ENCODE results near the gene KCNK17. TPM values are rescaled to one million over a fixed set of nuclear protein-coding genes. Genes with fewer than 3 reads are reported as not detected.
"Not testable (repeated sequence)": the region's sequence is repeated elsewhere in the genome, so short reads cannot be mapped to it uniquely, and the experiment has no call there.

Gene KCNK17
- total RNA-seq, 4 donors from 2014 or later, result 0.79 to 2.3 (median 1.3) TPM; not detected in 1

- TF ChIP-seq CTCF (IDR thresholded peaks at IDR 0.05) (no peak), POLR2A (IDR thresholded peaks at IDR 0.05) (no peak)
- H3K36me3 ChIP-seq, result no peaks in the 10 kb centered on the region
- intact Hi-C loops (cut with DNase I; ENCODE audit: low total_unique reads), result no loop called here
- no peaks in the 10 kb centered on the region for H3K4me1 ChIP-seq
- no peaks in the 10 kb centered on the region for H3K27me3 ChIP-seq
- no peak overlapping the region for H3K27ac ChIP-seq
- no peak for DNase-seq
- H3K9me3 ChIP-seq, result no peaks in the 10 kb centered on the region
- H3K4me3 ChIP-seq, result no peak overlapping the region
Observed at GRCh38 chr6:39294899-39295298, 19.3 kb downstream of the KCNK17 start.

GRCh38 chr6:39294133-39294532 lies 20.1 kb downstream of the KCNK17 start:
- no peak for DNase-seq
- no peaks in the 10 kb centered on the region for H3K9me3 ChIP-seq
- no peaks in the 10 kb centered on the region for H3K27me3 ChIP-seq
- H3K4me1 ChIP-seq, result no peaks in the 10 kb centered on the region
- TF ChIP-seq CTCF (IDR thresholded peaks at IDR 0.05), result no peak
- H3K4me3 ChIP-seq, result no peak overlapping the region
- no peaks in the 10 kb centered on the region for H3K36me3 ChIP-seq
- H3K27ac ChIP-seq, result no peak overlapping the region
- intact Hi-C loops (cut with DNase I; ENCODE audit: low total_unique reads), result no loop called here

- TF ChIP-seq POLR2A (IDR thresholded peaks at IDR 0.05) (no peak), CTCF (IDR thresholded peaks at IDR 0.05) (no peak)
- no peaks in the 10 kb centered on the region for H3K9me3 ChIP-seq
- intact Hi-C loops (cut with DNase I; ENCODE audit: low total_unique reads), result no loop called here
- H3K4me3 ChIP-seq, result no peak overlapping the region
- H3K27me3 ChIP-seq, result no peaks in the 10 kb centered on the region
- no peak for DNase-seq
- H3K27ac ChIP-seq, result no peak overlapping the region
- no peaks in the 10 kb centered on the region for H3K4me1 ChIP-seq
- H3K36me3 ChIP-seq, result no peaks in the 10 kb centered on the region
Observed at GRCh38 chr6:39292637-39293036, 21.6 kb downstream of the KCNK17 start.

GRCh38 chr6:39289490-39289889 lies 24.7 kb downstream of the KCNK17 start:
- TF ChIP-seq POLR2A (IDR thresholded peaks at IDR 0.05) (no peak), CTCF (IDR thresholded peaks at IDR 0.05) (no peak)
- Histone ChIP-seq H3K4me3 (no peak overlapping the region), H3K27ac (no peak overlapping the region), H3K36me3 (no peaks in the 10 kb centered on the region), H3K9me3 (no peaks in the 10 kb centered on the region), H3K27me3 (no peaks in the 10 kb centered on the region), H3K4me1 (no peaks in the 10 kb centered on the region)
- no peak for DNase-seq
- intact Hi-C loops (cut with DNase I; ENCODE audit: low total_unique reads), result no loop called here

GRCh38 chr6:39287601-39288000 lies 26.6 kb downstream of the KCNK17 start:
- Histone ChIP-seq H3K4me3 (no peak overlapping the region), H3K9me3 (no peaks in the 10 kb centered on the region), H3K4me1 (no peaks in the 10 kb centered on the region), H3K27ac (no peak overlapping the region), H3K36me3 (no peaks in the 10 kb centered on the region), H3K27me3 (no peaks in the 10 kb centered on the region)
- no peak for DNase-seq
- TF ChIP-seq CTCF (IDR thresholded peaks at IDR 0.05) (no peak), POLR2A (IDR thresholded peaks at IDR 0.05) (no peak)
- intact Hi-C loops (cut with DNase I; ENCODE audit: low total_unique reads), result no loop called here

- H3K27me3 ChIP-seq; H3K4me1 ChIP-seq; H3K9me3 ChIP-seq; intact Hi-C loops (cut with DNase I; ENCODE audit: low total_unique reads); H3K27ac ChIP-seq; H3K36me3 ChIP-seq; DNase-seq; H3K4me3 ChIP-seq: not testable (repeated sequence)
Observed at GRCh38 chr6:39286596-39286995, 27.6 kb downstream of the KCNK17 start.
